Activated T-cell treated with anti-CD3 and anti-CD28 coated beads, Interleukin-2, amount 50 U/mL, for 1 hour (primary cell): ENCODE data around the gene LRRC28.

ENCODE experiments used
- DNase-seq: peaks from one replicate; pipeline ENCODE4 v3.0.0-alpha.2; 2020

The LRRC28 gene

DNA sequence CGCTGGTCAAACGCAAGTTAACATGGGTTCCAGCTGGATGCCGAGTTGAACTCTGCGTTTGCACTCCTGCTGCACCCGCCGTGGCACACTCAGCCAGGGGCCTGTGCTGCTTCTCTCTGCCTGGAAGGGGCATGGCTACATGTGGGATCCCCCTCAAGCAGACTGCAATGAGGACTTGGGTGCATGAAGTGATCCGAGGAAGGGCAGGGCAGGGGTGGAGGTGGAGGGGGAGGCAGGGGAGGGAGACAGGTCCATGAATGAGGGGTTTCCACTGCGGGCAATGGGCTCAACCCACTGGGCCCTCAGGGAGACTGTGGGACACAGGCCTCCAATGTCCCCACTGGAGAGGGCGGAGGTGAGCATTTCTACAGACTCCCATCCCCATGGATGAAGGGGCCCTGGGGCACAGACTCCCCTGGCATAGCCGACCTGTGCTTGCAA is 172.9 kb downstream of the LRRC28 start:
- no peak for DNase-seq

- peak; percentile 59 for DNase-seq
These were observed 173.8 kb downstream of the LRRC28 start for GRCh38 chr15:99424978-99425656.

GRCh38 chr15:99425657-99426301 is 174.5 kb downstream of the LRRC28 start:
- peak; percentile 18 for DNase-seq

DNA sequence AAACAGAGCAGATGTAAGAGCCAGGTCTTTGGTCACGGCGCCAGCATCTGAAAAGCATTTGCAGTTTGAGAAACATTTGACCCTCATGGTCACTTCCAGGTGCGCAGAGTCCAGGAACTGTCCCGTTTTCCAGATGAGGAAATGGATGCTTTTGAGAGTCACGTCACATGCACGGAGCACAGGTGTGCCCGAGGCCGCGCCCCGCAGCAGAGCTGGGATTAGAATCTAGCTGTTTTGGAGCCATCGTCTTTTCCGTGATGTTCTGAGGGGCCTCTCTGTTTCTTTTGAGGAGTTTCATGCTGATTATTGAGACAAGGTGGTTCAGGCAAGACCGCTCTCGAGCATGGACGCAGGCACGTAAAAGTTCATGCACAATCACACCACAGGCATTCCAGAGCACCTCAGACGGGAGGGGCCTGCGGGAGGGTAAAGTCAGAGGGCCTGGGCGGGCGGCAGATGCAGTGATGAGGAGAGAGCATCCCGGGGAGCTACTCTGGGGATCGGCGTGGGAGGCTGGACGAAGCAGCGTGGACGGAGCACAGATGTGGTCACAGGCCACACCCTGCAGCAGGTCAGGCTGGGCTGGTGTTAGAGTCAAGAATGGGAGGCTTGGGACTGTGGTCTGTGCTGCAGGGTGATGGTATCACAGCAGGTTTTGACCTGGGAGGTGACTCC is 175.3 kb downstream of the LRRC28 start:
- DNase-seq = peak; percentile 12

DNA sequence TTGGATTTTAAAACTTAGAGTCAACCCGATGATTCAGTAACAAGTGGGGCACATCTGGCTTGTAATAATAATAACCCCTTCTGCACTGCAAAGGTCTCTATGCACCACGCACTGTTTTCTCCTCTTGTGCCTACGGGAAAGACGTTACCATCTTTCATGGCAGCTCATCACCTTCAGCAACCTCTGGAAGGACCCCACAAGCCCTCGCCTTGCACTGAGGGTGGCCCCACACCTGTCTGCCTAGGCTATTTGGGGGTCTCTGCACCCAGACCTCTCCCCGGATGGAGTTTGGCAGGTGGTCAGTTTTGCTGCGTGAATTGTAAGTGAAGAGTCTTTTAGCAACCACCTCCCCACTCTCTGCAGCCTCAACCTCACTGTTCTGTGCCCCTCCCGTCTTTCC is 175.9 kb downstream of the LRRC28 start:
- DNase-seq = peak; percentile 5

DNA sequence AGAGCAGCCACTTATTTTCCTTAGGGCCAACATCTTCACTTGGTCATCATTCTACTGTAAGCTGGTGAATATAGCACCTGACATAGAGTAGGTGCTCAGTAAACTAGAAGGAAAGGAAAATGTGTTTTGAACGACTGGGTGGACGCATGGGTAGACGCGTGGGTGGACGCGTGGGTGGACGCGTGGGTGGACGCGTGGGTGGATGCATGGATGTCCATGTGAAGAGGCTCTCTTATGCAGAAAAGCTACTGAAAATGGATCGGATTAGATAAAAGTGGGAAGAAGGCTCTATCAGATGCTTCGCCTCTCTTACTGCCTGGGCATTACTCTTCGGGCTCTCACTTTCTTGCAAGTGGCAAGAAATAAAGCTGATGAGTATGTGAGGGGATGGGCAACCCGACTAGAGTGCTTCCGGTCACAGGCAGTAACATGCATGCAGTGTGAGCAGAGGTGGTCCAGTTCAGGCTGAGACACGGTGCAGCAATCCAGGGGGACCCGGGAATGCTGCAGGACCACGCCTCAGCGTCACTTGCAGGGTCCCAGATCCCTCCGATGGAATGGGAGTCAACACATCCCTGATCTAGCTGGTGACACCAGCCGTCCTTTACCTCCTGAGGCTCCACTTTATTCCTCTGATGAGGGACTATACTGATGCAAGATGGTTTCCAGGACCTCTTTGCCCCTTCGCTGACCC is 176.5 kb downstream of the LRRC28 start:
- peak; percentile 8 for DNase-seq

DNA sequence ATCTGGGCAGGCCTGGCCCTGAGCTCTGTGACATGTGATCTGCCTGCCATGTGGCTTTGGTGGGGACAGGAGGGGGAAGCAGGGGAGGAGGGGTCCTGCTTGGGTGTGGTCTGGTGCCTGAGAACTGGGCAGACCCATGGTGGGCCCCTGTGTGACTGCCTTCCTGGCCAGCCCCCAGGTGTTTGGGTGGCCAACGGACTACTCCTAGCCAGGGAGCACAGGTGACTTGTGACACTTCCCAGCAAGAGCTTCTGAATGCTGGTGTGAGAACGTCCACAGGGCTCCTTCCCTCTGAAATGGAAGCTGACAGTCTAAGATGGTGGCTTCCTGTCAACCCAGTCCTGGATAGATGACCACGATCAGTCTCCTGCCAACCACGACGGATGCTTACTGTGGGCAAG is 178.4 kb downstream of the LRRC28 start:
- DNase-seq = peak; percentile 14

- DNase-seq = peak; percentile 10
These were observed 179.7 kb downstream of the LRRC28 start for GRCh38 chr15:99430881-99431401.

DNA sequence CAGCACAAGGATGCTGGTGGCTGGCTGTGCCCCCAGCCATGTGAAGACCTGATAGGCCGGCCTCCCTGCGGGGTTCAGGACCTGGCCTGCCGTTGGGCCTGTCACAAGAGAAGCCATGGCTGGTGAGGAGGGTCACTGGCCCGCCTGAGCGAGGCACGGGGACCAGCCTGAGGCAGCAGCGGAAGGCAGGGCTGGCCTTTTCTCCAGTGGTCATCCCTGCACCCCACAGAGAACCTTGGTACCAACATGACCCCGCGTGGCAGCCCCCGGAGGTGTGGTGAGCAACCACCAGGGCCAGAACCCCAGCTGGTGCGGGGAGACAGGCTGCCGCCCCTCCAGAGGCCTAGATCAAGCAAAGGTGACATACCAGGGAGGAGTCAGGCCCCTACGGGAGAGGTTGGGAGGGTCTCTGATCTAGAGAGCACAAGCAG is 180.4 kb downstream of the LRRC28 start:
- DNase-seq = no peak

DNA sequence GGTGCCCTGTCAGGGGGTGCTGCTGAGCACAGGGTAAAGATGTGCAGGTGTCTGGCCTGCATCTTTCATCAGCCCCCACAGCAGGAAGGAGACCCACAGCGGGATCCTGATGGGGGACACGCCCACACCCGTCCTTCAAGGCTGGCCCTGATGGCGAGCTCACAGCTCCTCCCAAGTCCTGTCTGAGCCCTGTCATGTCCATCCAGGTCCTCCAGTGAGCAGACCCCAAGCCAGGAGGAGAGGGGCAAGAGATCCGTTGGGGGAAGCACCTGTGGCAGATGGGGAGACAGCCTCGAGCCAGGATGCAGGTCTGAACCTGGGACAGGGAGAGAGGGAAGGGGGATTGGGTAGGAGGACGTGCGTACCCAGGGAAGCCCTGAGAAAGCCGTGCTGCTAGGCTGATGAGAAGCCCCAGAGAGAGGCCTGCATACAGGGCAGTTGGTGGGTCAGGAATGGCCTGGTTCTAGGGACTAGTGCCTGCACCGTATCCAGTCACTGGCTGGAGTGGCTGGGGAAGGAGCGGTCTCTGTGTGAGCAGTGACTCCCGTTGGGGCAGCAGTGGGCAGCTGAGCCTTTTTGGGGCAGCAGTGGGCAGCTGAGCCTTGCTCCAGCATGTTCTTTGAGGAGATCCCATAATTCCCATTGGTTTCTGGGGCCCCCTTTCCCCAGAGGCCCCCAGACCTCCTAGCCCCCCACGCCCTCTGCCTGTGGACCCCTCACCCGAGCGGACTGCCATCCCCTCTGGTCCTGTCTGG is 181.2 kb downstream of the LRRC28 start:
- peak; percentile 21 for DNase-seq

DNA sequence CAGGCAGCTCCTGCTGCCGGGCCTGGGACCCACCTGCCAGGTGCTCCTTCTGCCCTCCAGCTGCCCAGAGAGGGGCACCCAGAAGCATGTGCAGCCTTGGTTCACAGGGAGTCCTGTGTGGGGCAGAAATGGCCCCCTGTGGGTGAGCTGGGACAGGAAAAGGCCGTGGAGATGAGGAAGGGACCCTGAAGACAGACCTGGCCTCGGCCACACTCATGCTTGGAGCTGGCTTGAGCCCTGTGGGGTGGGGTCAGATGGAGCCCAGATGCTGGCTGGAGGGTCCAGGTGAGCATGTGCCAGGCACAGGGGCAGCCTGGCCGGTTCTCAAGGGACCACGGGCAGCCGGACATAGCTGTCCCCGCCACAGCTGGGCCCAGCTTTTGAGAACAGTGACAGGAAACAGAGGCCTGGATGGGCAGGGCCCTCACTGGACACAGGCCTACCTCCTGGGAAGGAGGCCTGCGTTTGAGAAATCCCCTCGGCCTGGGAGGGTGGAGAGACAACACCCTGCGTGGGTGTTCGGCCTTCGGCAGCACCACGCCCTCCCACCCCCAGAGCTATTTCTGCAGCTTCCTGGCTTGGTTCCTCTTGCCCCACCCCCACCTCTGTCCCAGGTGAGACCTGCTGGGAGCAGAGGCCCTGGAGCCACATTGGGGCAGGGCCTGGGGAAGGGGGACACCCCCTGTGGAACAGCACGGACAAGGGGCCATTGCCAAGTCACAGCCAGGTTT is 181.9 kb downstream of the LRRC28 start:
- DNase-seq = peak; percentile 28

GRCh38 chr15:99433757-99434450 is 182.6 kb downstream of the LRRC28 start:
- DNase-seq = peak; percentile 7

- DNase-seq = peak; percentile 10
These were observed 183.3 kb downstream of the LRRC28 start for GRCh38 chr15:99434506-99435112.

DNA sequence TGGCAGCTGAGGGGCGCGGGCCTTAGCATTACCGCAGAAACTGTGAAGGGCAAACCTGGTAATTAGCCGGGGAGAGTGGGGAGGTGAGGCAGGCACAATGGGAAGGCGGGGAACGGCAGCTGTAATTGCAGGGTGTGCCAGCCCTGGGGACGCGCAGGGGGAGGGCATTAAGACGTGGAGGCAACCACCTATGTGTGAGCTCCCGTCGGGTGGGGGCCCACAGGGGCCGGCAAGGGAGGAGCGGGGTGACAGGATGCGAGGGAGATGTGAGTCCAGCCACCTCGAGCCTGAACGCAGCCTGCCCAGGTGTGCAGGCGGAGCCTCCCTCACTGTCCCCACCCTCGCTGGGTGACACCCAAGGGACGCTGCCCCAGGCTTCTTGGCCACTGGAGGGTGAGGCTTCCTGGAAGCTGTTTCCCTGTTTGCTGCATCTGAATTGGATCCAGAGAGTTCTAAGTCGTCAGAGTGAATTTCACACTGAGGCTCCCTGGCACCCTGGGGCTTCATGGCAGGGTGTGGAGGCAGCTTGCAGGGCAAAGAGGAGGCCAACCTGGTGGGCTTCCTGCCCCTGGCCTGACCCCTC is 183.9 kb downstream of the LRRC28 start:
- DNase-seq = peak; percentile 14

DNA sequence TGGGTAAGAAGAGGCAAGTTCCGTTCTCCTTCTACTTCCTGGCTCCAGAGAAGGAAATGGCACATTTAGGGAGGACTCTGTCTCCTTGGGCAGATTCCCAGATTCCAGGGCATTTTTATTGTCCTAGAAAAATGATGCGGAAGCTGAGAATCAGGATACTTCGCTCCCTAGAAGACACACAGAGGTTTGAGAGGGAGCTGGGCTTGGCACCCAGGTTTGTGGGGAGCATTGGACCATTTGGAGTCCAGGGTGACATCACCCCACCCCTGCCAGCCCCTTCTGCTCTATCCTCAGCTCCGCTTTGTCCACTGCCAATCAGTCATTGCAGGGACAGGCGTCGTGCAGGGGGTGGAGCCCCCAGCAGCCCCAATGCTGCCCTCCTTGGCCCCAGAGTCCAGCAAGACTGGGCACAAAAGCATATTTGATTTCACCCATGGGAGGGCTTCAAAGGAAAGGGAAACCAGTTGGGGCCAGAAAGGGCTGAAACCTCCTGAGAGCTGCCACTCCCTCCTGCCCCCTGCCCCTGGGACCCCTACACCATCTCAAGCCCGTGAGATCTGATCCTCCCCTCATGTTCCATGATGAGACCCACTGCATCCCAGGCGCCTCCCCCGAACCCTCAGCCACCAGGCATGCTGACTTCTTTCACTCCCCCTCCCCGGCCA is 184.7 kb downstream of the LRRC28 start:
- DNase-seq = peak; percentile 3

DNA sequence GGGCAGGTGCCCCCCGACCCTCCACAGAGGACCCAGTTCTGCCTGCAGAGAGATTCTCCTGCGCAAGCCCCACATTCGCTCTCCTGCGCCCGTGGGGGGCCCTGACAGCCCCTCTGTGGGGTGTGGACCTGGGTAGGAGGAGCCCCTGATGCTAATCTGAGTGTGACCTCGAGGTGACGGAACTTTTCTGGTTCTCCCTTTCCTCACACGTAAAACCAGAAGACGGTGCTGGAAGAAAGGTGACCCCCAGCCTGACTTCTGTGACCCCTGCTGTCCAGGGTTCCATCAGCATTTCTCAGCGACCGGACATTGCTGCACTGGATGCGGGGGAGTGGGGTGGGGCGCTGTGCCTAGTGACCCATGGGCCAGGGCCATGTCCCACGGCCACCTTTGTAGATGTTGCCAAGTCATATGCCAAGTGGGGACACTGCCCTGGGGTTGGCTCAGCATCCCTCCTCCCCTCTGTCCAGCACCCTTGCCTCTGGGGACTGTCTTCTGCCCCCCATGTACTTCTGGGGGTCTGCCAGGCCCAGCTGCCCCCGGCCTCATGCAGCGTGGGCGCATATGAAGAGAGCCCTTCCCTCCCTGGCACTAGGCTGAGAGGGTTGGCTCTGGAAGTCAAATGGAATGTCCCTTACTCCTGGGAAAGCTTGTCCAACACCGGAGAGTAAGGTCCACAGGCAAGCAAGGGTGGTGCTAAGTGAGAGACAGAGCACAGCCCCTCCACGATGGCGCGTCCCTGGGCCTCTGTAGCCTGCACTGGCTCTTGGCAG is 185.4 kb downstream of the LRRC28 start:
- DNase-seq = peak; percentile 16

DNA sequence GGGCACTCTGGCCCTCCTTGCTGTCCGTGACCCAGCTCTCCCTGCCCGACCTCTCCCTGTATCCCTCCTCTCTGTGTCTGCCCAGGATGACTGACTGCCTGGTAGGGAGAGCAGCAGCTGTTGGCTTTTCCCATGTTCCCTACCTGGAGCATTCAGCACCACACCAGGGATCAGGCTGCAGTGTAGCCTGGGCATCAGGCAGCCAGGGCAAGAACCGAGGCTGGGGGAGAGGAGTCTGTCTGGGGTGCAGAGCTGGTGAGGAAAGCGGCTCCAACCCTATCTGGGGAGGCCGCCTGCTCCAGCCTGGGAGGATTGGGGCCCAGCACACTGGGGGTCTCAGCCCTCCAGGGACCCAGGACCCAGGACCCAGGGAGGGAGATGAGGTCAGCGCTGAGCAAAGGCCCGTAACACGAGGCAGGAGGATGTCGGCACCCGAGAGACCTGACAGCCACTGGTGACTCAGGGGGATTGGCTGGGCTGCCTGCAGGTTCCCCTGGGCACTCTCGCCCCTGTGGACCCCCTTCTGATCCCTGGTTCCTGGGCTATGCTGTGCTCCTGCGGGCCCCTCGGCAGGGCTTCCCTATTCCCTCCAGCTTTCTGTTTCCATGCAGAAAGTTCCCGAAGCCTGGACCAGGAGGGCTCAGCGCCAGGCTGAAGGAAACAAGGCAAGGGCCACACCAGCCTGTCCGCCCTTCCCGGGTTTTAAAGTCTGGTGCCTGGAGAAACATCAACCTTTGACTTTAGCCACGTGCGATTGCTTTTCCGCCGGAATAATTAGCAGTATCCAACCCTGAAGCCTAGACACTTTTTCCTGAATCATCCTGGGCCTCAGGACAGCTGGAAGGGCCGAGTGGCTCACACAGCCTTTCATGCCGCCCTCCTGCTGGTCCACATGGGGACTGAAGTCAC is 186.3 kb downstream of the LRRC28 start:
- peak; percentile 14 for DNase-seq

GRCh38 chr15:99438224-99438585 is 186.9 kb downstream of the LRRC28 start:
- DNase-seq = peak; percentile 13
